DMS114 treated with DMSO at 0.1 percent for 48 hours (cell line): ENCODE measurements around the gene COA8.

Source experiments
- DNase-seq: peaks from one replicate; lab custom pipeline; 2025; ENCODE audit not compliant: unreplicated experiment; lab: John Stamatoyannopoulos, UW

COA8 gene

GRCh38 chr14:103547941-103548462 is 14.8 kb upstream of the COA8 start:
- DNase-seq: no peak

- no peak for DNase-seq
These were observed 14.1 kb upstream of the COA8 start for GRCh38 chr14:103548463-103549351.

GRCh38 chr14:103549361-103550311 is 13.1 kb upstream of the COA8 start:
- DNase-seq: no peak

- no peak for DNase-seq
These were observed 12.1 kb upstream of the COA8 start for GRCh38 chr14:103550451-103551337.

- DNase-seq: no peak
These were observed 11.4 kb upstream of the COA8 start for GRCh38 chr14:103551338-103551762.

GRCh38 chr14:103552011-103552845 is 10.5 kb upstream of the COA8 start:
- no peak for DNase-seq

- no peak for DNase-seq
These were observed 9.9 kb upstream of the COA8 start for GRCh38 chr14:103552846-103553210.

- DNase-seq: no peak
These were observed 7.0 kb upstream of the COA8 start for GRCh38 chr14:103555559-103556337.

- no peak for DNase-seq
These were observed 5.6 kb upstream of the COA8 start for GRCh38 chr14:103556946-103557758.

- no peak for DNase-seq
These were observed 4.5 kb upstream of the COA8 start for GRCh38 chr14:103558071-103558882.

GRCh38 chr14:103559766-103560165 is 3.0 kb upstream of the COA8 start:
- no peak for DNase-seq

- DNase-seq: no peak
These were observed 2.1 kb upstream of the COA8 start for GRCh38 chr14:103560691-103561090.

- DNase-seq: no peak
These were observed 1.2 kb upstream of the COA8 start for GRCh38 chr14:103561381-103562178.

- no peak for DNase-seq
These were observed 656 bp upstream of the COA8 start for GRCh38 chr14:103562179-103562428.

GRCh38 chr14:103563226-103563620 is 463 bp downstream of the COA8 start:
- no peak for DNase-seq

GRCh38 chr14:103563844-103564505 is 1.2 kb downstream of the COA8 start:
- no peak for DNase-seq
